ENCODE data around the gene ARL4A. TPM values are rescaled to one million over a fixed set of nuclear protein-coding genes. Genes with fewer than 3 reads are reported as not detected.

The ARL4A gene
- total and polyA plus RNA-seq, 2 of the 13 experiments (the other 11 are each of a cell fraction or from before 2014, with no cell fraction given), result 10.8 to 25.6 TPM

- TF ChIP-seq NFRKB (IDR thresholded peaks at IDR 0.05) (no peak), RFX3 (CRISPR knock-in tag; IDR thresholded peaks at IDR 0.05) (no peak), ZNF432 (CRISPR knock-in tag; IDR thresholded peaks at IDR 0.05; ENCODE audit: borderline replicate concordance) (no peak), ZNF441 (CRISPR knock-in tag; IDR thresholded peaks at IDR 0.05; ENCODE audit: borderline replicate concordance) (peak; percentile 83), KAT8 (CRISPR knock-in tag; IDR thresholded peaks at IDR 0.05) (peak; percentile 57; the same call in 1 of the 2 replicates), ZNF816 (CRISPR knock-in tag; IDR thresholded peaks at IDR 0.05; ENCODE audit: borderline replicate concordance) (no peak), ELF4 (CRISPR knock-in tag; IDR thresholded peaks at IDR 0.05; ENCODE audit: borderline replicate concordance) (peak; percentile 33; the same call in 1 of the 2 replicates), MAFF (IDR thresholded peaks at IDR 0.05; ENCODE audit: low read depth, low read length) (no peak), MED13 (CRISPR knock-in tag; IDR thresholded peaks at IDR 0.05) (no peak), ZMAT3 (CRISPR knock-in tag; conservative IDR thresholded peaks at IDR 0.05) (0 out of 2 replicates have a peak, but pooled peaks have one; percentile 2), ZBTB44 (CRISPR knock-in tag; IDR thresholded peaks at IDR 0.05) (no peak), ZNF704 (CRISPR knock-in tag; IDR thresholded peaks at IDR 0.05; ENCODE audit: borderline replicate concordance) (no peak; the same call in 1 of the 2 replicates), CENPX (CRISPR knock-in tag; IDR thresholded peaks at IDR 0.05) (no peak), TFE3 (CRISPR knock-in tag; IDR thresholded peaks at IDR 0.05) (peak; percentile 46; the same call in 1 of the 2 replicates), ZFP36L1 (CRISPR knock-in tag; IDR thresholded peaks at IDR 0.05) (0 out of 2 replicates have a peak, but pooled peaks have one; percentile 83), DZIP1 (CRISPR knock-in tag; IDR thresholded peaks at IDR 0.05) (no peak), TRIM22 (IDR thresholded peaks at IDR 0.05) (no peak), ZKSCAN1 (IDR thresholded peaks at IDR 0.05; ENCODE audit: low read length) (no peak), NFYC (CRISPR knock-in tag; IDR thresholded peaks at IDR 0.05) (peak; percentile 96), DPF2 (CRISPR knock-in tag; IDR thresholded peaks at IDR 0.05; ENCODE audit: borderline replicate concordance, low read depth) (no peak; the same call in 1 of the 2 replicates), U2AF2 (IDR thresholded peaks at IDR 0.05; ENCODE audit: low read depth, low read length) (no peak)
Observed at GRCh38 chr7:12686891-12687717, at the start of gene ARL4A (continued).

Measured in HepG2 (cell line).